CD4-positive, alpha-beta T cell treated with Interleukin-6 for 4 hours (primary cell): ENCODE data around the gene NAE1.

ENCODE experiments used
- DNase-seq: peaks from one replicate; pipeline ENCODE4 v3.0.0-alpha.2; 2020; ENCODE audit warnings: mixed read lengths

Gene NAE1

DNA sequence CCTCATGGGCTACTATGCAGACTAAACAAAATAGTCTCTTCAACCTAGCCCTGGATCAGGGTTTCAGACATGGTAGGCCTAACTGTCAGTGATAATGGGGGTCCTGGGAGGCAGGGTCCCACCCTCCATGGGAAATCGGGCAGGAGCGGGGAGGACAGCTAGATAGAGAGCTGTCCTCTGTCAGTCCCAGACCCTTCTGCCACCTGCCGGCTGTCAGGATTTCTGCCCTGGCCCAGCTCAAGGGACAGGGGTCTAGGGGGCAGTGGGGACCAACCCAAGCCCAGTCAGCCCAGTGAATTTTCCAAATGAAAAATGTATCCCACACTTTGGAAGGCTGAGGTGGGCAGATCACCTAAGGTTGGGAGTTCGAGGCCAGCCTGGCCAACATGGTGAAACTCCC, 18.8 kb upstream of the NAE1 start:
- DNase-seq: no peak

DNA sequence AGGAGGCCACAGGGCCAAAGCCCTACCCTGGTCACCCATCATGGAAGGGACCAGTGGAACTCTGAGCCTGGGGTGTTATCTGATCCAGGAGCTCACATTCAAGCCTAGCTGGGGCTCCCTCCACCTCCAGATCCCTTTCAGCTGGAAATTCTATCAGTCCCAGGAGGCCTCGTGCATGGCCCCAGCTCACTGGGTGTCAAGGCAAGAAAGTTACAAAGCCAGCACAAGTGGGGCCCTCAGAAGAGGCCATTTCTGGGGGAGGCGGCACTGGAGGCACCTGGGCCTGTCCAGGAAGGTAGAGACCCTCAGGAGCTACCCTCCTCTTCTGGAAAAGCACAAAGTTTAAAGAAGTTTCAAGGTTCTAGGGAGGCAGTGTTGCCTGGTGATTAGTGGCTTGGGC, 18.2 kb upstream of the NAE1 start:
- no peak for DNase-seq

DNA sequence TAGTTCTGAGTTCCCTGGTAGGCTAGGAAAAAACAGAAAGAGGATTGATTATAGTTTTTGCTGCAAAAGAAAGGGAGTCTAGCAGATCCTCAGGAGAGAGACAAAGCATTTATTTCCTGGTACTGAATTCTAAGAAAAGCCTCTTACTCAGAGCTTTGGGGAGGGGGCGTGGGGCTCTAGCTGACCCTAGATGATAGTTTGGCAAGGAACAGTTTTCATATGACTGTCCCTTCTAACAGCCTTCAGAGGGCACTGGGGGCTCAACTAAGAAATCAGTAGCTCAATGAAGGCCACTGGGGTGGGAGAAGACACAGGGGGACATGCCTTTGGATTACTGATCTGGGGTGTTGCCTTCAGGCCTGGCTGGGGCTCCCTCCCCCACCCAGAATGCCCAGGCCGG, 17.4 kb upstream of the NAE1 start:
- no peak for DNase-seq

DNA sequence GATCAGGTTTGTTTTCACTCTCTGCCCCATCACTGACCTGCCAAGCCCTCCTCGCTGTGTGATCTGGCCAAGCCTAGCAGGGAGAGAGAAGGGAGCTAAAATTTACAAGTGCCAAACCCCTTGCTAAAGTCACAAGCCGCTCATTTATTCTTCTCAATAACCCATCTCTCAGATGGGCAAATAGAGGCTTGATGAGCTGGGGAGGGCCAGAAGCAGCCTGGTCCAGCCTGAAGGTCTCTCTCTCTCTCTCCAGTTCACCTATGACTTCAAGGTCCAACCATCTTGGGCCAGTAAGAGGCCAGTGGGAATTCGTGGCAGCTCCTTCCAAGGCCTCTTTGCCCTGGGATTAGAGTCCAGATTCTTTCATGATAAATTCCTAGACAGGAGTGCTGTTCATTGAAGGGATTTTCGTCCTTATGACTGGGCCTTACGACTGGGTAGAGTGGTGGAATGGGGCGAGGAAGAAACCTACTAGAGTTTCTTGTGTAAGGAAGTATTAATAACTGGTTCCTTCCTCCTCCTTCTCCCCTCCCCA, 16.8 kb upstream of the NAE1 start:
- no peak for DNase-seq

DNA sequence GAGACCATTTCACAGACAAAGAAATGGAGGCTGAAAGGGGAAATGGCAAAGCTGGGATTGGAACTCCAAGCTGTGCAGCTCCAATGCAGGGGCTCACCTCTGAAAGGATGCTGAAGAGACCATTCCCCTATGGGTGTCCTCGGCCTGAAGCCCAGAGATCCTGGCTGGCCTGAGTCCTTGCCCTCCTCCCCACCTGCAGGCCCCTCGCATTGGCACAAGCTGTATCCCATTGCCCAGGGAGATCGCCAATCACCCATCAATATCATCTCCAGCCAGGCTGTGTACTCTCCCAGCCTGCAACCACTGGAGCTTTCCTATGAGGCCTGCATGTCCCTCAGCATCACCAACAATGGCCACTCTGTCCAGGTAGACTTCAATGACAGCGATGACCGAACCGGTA, 16.1 kb upstream of the NAE1 start:
- no peak for DNase-seq

DNA sequence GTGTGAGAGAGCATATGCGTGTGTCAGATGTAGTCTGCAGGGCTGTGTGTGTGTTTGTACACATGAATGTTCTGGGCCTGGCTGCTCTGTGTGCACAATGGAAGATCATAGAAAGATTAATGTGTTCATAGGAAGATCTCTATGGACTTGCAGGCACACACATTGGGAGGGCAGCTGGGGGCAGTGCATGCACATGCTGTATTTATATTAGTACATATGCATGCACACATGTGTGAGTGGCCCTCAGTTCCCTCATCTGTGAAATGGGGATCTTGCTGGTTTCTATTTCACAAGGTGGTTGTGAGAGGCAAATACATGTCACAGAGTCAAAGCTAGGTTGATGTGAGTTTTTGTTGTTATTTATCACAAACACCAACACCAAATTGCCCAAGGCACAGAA, 15.5 kb upstream of the NAE1 start:
- DNase-seq: no peak

DNA sequence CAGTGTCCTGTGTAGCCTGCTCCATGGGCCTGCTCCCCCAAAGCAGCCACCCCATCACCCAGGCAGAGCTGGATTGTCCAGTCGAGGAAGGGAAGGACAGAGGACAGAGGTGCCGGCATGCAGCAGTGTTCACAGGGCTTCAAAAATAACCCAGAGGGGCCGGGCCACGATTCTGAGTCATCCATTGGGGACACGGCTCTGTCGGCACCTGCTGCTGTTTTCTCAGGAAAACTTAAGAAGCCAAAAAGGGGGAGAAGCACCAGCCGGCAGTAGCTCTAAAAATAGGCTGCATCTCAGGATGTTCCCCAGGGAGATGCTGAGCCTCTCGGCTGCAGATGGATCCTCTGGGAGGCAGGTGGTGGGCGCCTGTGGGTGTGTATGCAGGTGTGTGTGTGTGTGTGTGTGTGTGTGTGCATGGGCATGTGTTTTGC, 15.0 kb upstream of the NAE1 start:
- no peak for DNase-seq

DNA sequence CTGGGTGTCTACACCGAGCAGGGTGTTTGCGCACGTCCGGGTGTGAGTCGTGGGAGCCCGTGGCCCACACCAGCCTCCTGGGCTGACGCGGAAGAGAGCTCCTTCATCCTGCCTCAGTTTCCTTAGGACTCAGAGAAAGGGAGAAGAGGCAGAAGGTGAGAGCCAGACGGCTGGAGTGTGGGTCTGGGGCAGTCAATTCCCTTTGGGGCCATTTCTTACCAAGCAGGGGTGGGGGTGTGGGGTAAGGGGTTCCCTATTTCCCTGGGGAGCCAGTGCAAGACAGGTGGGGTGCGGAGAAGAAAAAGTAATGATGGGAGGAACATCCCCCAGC, 14.3 kb upstream of the NAE1 start:
- no peak for DNase-seq

DNA sequence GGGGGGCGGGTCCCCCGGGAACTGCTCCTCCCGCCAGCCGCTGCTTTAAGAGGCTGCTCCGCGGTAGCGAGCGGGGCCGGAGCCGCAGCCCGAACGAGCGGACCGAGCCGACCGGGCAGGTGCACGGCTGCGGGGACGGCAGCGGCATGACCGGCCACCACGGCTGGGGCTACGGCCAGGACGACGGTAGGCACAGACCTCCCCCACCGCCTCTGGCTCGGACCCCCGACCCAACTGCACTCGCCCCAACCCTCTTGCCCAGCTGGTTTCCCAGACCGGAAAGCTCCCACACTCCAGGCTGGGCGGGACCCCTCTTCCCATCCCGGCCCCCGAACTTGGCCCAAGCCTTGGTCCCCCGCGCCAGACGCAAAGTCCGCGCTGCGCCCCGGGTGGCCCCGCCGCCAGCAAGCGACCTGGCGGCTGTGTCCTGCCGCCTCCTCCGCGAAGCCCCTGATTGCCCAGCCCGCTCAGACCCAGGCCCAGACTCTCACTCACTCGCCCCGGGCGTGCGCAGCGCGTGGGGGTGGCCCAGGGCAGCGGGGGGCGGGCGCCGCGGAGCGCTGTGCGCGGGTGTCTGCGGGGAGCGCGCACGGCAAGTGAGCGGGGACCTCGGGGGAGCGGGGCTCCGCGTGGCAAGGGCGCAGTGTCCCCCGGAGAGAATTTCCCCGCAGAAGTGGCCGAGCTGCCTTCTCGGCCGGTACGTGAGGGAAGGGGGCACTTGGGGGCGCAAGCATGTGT, 13.7 kb upstream of the NAE1 start, which contains the start of gene CA7:
Gene CA7 (plus strand): TSS at position 73 of the 738 bp plus-strand sequence. CDS start 74 bp downstream, at position 147.
- DNase-seq: no peak

DNA sequence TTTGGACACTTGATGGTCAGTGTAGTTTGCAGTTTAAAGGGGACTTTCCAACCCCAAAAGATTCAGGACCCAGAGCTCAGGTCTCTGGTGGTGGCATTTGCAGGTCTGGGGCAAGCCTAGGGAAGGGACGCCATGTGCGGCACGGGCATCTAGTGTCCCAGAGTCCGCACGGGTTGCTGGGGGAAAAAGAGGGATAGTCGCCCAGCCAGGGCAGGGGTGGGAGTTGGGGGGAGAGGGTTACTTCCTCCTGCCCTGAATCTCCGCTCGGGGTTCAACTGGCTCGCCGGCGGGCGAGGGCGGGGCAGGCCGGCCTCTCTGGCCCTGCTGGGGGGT, 13.2 kb upstream of the NAE1 start:
- DNase-seq: no peak

DNA sequence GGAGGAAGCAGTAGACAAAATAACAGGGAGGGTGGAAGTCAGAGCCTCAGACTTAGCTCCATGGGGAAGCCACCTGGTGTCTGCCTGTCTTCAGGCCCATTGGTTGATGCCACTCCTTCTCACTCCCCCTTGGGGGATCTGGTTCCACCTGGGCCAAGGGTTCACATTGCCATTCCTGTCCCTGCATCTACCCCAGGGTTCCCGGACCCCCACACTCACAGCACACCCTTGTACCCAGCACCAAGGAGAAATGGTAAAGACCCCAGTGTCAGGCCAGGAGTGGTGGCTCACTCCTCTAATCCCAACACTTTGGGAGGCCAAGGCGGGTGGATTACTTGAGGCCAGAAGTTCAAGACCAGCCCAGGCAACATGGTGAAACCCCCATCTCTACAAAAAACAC, 12.4 kb upstream of the NAE1 start:
- DNase-seq: no peak

DNA sequence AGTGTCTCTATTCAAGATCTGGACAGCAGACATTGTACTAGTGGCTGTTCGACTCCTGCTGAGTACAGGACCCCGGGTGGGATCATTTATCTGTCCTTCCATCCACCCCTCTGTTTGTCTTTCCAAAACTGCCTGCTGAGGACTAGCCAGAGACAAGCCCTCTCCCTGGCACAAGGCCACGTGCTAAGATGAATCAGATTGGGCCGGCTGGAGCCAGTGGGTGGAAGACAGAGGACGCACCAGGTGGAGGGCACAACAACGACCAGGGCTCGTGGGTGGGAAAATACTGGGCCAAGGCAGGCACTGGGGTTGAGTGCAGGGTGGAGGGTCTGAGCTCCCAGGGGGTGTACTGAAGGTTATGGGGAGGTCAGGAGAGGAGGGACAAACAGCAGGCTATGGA, 12.0 kb upstream of the NAE1 start:
- DNase-seq: no peak

DNA sequence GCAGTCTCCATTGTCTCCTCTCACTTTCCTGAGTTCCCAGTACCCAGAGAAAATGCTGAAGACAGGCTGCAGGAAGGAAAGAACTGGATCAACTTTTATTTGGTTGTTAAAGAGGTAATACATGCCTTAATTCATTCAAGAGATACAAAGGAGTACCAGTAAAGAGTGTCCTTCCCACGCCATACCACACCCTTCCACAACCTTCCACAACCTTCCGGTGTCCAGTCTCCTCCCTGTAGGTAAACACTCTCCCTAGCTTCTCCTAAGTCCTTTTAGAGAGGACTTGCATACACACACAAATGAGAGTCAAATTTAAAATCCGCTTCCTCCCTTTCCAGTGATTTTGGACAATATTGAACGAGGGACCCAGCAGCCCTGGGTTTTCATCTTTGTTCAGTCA, 10.6 kb upstream of the NAE1 start:
- no peak for DNase-seq

DNA sequence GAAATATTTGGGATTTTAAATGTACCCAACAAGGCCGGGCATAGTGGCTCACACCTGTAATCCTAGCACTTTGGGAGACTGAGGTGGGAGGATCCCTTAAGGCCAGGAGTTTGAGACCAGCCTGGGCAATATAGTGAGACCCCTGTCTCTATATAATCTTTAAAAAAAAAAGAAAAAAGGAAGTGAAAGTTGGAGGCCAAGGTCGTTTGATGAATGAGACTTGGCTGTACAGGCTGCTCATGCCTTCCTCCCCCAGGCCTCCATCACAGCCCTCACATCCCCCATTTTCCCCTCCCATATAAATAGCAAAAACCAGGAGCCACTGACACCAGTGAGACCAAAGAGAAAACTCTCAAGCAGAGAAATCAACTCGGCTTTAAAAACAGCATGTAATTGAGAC, 10.1 kb upstream of the NAE1 start:
- no peak for DNase-seq

DNA sequence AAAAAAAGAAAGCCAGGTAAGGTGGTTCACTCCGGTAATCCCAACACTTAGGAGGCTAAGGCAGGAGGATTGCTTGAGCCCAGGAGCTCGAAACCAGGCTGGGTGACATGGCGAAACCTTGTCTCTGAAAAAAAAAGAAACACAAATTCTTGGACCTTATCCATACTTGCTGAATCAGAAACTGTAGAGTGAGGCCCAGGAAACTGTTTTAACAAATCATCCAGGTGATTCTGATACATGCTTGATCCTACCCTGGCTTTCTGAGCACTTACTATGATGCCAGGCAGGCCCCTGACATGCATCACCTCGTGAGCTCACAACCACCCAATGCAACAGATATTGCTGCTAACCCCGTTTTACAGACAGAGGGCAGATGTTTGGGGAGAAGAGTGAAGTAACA, 4.0 kb upstream of the NAE1 start:
- no peak for DNase-seq

DNA sequence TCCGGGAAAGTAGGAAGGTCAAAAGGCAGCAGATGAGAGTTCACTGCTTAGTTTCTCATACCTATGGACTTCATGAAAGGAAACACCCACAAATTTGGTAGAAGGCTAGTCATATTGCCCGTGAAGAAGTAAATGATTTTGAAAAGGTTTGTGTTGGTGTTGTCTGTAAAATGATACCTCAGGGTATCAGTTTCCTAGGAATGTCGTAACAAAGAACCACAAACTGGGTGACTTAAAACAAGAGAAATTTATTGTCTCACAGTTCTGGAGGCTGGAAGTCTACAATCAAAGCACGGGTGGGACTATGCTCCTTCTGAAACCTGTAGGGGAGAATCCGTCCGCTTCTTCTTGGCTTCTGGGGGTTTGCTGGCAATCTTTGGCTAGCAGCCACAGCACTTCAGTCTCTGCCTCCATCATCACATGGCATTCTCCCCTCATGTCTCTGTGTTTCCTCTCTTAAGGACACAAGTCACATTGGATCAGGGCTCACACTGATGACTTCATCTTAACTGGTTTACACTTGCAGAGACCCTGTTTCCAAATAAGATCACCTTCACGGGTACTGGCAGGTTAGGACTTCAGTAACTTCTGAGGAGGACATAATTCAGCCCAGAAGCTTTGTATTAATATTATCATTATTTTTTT, 2.0 kb upstream of the NAE1 start:
- no peak for DNase-seq

DNA sequence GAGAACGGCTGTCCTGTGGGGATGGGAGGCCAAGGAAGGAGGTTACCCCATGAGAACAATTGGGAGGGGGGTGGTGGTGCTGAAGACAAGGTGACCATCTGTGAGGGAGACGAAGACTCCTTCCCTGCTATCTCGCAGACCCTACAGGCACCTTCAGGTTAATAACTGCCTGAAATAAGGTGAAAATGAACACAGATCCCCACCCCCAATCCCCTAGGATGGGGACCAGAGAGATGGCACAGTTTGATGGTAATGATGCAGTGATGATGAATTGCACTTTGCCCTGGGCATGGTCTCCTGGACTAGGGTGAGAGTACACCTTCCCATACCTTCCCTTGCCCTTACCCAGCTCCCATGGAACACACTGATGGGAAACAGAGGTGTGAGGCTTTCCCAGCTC, 1.4 kb upstream of the NAE1 start:
- DNase-seq: no peak

DNA sequence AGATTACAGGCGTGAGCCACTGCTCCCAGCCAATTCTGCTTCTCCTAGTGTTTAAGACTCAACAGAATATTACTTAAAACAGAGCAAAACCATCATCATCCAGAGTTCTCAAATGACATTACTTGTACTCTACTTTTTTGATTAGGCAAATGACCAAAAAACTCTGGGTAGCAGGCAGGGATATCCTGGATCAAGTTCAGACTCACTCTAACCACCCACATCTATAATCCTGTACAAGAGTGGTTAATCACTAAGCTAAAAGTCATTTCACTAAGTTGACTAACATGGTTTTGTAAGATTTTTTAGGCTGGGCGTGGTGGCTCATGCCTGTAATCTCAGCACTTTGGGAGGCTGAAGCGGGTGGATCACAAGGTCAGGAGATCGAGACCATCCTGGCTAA, 6.8 kb downstream of the NAE1 start:
- DNase-seq: no peak

DNA sequence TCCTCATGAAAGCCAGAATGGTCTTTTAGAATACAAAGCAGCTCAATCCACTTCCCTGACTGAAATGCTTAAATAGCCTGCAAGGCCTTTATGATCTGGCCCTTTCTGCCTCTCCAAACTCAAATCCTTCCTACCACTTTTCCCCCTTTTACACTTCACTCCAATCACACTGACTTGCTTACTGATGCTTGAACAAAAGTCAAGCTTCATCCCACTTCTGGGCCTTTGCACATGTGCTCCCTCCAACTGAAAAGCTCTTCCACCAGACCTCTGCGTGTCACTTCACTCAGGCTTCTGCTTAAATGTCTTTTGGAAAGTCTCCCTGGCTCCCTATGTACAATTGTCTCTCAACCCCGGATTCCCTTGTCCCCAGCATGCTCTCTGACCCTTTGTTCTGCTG, 16.0 kb downstream of the NAE1 start:
- no peak for DNase-seq

DNA sequence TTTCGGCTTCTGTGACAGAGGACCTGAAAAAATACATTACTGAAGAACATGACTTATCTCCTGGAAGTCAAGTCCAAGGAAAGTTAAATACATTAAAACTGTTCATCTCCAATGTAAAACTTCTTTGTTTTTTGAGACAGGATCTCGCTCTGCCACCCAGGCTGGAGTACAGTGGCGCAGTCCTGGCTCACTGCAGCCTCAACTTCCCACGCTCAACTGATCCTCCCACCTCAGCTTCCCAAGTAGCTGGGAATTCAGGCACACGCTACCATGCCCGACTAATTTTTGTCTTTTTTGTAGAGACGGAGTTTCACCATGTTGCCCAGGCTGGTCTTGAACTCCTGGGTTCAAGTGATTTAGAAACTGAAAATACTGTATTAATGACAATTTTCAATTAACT, 19.7 kb downstream of the NAE1 start:
- no peak for DNase-seq

DNA sequence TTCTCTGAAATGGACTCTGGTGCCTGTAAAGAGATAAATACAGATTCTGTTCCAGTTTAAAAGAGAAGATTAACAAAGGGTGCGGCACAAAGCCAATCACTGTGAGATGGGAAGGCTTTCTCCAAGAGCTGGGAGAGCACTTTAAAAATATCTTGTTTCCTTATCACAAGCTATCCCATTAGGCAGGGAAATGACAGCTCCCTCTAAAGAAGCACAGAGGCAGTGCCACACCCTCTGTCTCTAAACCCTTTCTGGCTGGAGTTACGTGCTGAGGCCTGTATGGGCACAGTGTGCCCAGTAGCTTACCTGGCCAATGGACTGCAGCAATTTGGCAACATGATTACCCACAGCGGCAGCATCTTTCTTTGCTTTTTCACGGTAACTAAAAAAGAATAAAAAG, 20.4 kb downstream of the NAE1 start:
- no peak for DNase-seq

DNA sequence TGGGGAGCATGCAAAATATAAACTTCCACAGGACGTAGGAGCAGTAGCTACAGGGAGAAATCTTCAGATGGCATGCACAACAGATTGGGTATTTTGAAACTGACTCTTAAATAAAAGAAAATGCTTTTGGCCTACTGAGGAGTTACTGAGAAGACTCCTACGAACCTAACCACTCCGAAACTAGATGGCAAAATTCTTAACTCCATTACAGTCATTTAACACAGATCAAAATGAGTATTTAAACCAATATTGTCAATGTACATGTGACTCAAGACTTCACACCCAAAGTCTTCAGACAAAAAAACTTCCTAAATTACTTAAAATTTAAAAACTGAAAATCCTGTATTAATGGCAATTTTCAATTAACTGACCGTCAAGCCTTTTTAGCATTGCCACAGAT, 21.0 kb downstream of the NAE1 start:
- no peak for DNase-seq

DNA sequence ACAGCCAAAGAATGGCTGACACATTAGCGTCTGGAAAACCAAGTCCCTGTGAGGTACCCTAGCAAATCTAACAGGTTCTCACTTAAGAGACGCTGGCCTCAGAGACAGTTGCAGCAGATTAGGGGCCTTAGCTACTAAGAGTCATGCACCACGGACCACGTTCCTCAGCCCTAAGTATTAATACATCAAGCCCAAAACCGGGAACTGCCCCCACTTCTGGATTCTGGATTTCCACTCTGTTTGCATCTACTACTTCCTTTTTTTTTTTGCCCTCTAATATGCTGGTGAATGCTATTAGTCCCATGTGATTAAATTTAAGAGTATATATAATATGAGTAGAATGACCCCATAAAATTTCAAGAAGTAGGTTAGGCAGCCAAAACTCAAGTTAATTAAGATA, 28.6 kb downstream of the NAE1 start:
- DNase-seq: no peak

DNA sequence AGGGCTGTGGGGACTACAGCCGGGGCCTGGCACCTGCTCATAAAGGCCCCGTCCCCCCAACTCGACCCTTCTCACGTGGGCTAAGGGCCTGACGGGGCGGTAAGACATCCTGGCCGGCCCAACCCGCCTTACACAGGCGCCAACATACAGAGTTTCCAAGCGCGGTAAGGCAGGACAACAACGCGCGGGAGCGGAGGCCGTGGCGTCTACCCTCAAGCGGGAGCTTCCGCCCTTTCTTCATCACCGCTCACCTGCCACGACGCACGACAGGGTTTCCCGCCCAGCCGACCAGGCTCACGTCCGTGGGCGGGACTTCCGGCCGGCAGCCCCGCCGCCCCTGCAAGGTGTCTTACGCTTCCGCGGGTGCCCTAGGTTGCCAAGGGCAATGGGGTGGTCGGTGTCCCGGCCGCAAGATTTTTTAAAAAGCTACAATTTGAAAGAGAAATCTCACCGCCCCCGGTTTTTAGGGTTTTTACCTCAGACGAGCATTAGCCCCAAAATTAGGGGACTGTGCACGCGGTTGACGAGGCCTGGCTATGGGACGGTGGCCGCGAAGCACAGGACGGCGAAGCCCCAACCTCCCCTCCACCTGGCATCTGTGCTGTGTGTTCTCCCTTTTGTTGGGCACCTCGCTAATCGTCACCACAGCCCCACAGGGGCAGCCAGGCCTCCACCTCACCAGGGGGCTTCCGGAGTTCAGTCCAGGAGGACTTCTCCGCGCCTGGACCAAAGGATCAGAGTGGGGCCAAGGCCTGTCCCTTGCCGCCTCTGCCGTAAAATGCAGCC, 29.3 kb downstream of the NAE1 start, which contains the start of gene TERB1:
Gene TERB1 (minus strand): TSS at position 265 of the 786 bp plus-strand sequence. CDS start 4,786 bp downstream, outside the sequence.
- DNase-seq: no peak
